HG03280 (cell line): ENCODE measurements around the gene OR2T8.

Experiments
- ATAC-seq: cut with Tn5 transposase; IDR thresholded peaks from one replicate; pipeline ENCODE4 v1.9.1; 2021; ENCODE audit warnings: mild to moderate bottlenecking, moderate library complexity; ENCODE audit not compliant: unreplicated experiment

The OR2T8 gene

GRCh38 chr1:247953408-247953807 lies 33.4 kb downstream of the OR2T8 start:
- ATAC-seq, result no peak

DNA sequence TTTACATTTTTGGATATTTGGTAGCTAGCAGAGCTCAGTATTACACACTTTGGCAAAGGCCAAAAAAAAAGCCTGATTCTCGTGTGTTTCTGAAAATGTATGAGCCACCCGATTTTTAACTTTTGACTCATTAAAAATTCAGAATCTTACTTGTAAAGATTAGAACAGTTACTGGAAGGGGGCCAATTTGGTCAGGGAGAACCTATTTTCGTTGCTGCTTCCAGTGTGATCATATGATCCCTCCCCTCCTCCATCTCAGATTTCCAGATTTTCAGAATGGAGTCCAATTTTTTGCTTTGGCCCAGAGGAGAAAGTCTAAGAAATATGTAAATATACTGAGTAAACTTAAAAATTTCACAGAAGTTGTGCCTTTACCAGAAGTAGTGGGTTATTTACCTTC lies 41.7 kb downstream of the OR2T8 start:
- no peak for ATAC-seq

DNA sequence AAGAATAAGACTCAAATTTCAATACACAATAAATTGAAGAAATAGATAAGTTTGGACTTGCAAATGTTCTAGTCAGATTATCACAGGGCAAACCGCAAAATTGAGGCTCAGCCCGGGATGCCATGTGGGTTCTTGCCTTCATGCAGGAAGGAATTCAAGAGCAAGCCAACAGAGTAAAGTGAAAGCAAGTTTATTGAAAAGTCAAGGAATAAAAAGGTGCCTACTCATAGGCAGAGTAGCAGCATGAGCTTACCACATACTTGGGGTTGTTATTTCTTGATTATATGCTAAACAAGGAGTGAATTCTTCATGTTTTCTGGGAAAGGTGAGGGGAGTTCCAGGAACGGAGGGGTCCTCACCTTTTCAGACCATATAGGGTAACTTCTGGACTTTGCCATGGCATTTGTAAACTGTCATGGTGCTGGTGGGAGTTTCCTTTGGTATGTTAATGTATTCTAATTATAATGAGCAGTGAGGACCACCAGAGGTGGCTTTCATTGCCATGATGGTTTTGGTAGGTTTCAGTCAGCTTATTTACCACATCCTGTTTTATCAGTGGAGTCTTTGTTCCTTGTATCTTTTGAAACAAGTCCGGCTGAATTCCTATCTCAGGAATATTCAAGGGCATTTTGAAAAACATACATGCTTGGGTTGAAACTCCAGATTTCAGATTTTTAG lies 43.0 kb downstream of the OR2T8 start:
- no peak for ATAC-seq

- no peak for ATAC-seq
Measured at GRCh38 chr1:247964933-247965332, 44.9 kb downstream of the OR2T8 start, which contains the start of gene OR2AK2. OR2AK2 (plus strand) TSS chr1:247965233; CDS start chr1:247965377, 144 bp downstream.

DNA sequence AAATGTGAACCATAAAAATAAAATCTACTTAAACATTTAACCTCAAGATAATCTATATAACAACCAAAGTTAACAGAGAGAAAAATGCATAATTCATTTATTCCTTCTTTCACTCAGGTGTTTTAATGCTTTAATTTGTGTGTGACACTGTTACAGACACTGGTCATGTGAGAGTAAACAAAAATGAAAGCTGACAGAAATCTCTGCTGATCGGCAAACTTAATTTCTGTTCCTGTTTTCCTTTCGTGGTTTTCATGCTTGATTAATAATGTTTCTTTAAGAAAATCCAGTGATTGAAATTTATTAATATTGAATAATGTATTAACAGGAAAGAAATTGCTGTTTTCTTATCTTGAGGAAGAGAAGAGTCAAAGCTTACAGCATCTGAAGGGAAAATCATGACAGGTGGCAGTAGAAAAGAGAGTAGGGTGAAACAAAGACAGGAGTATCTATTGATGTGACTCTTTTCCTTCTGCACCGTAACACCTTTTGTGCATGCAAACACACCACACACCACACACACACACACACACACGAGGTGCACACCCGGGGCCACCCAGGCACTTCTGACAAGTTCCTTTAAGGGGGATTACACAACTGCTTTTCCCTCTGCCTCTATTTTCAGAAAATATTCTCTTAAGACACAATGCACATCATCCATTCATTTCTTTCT lies 46.6 kb downstream of the OR2T8 start:
- ATAC-seq, result peak; percentile 54
